ENCODE data around the gene ZSCAN5C. TPM values are rescaled to one million over a fixed set of nuclear protein-coding genes. Genes with fewer than 3 reads are reported as not detected.
A peak's percentile ranks its signal among the peaks of the same experiment; 100 is the strongest.
"Not testable (repeated sequence)": the region's sequence is repeated elsewhere in the genome, so short reads cannot be mapped to it uniquely, and the experiment has no call there.

ZSCAN5C gene
- total RNA-seq, 1 experiment from 2014 or later, result not detected

DNA sequence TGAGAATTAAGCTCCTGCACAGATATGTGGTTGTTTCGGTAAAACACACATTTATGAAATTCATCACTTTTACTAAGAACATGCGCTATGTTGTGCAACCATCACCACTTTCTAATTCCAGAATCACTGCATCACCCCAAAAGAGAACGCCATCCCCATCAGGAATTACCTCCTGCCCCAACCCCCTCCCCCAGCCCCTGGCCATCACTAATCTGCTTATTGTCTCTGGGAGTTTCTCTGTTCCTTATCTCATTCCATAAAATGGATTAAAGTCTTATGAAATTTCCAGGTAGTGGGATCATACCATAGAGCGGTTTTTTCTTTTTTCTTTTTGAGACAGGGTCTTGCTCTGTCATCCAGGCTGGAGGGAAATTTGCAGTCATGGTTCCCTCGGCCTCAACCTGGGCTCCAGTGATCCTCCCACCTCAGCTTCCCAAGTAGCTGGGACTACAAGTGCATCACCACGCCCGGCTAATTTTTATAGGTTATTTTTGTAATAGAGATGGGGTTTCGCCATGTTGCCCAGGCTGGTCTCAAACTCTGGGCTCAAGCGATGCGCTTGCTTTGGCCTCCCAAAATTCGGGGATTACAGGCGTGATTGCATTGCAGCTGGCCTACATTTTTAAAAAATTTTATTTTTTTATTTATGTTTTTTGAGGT is 8.0 kb upstream of the ZSCAN5C start:
- DNase-seq (ENCODE audit: low spot score), result no peak

DNA sequence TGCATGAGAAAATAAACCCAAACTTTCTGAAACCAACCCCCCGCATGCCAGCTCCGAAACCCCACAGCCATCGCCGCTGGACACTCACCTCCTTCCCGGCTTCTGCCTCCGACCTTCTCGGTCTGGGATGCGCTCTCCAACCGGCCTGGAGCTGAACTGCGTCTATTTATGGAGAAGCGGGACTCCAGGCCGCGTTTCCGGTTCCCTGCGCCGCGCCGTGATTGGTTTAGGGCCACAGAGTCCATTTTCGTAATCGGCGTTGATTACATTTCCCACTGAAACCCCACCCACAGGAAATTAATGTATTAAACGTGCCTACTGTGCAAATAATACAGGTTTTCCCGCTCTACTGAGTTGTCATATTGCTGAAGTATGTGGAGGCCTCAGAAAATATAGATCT is 4.4 kb upstream of the ZSCAN5C start, which contains the start of gene ZSCAN5B:
ZSCAN5B (minus strand) TSS at position 138 of the 400 bp plus-strand sequence. CDS start 4,731 bp downstream, outside the sequence.
- not testable (repeated sequence) for DNase-seq (ENCODE audit: low spot score)

DNA sequence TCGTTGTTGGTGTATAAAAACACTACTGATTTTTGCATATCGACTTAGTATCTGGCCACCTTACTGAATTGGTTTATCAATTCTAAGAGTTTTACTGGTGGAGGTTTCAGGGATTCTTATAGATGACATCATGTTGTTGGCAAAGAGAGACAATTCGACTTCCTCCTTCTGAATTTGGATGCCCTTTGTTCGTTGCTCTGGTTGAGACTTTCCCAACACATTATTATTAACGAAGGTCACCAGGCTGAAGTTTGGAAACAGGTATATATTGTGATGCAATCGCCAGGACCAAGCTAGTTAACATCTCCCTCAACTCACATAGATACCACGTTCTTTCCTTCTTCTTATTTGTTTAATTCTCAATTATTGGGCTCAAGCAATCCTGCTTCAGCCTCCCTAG is 2.4 kb upstream of the ZSCAN5C start:
- DNase-seq (ENCODE audit: low spot score), result no peak

DNA sequence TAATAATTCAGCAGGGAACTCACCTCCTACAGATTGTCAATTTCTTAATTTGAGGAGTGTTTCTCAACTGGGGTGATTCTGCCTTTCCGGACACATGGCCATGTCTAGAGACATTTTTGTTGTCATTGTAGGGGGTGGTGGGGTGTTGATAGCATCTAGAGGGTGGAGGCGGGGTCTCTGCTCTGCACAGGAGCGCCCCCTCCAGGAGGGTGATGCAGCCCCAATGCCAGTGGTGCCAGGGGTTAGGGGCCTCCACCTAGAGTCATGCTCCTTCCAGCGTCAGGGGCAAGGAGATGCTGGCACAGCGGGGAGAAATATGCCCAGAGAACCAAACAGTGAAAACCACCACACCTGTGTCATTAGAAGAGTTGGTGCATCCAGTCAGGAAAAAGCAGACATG is 5.5 kb downstream of the ZSCAN5C start:
- not testable (repeated sequence) for DNase-seq (ENCODE audit: low spot score)

GRCh38 chr19:56209091-56209490 is 7.0 kb downstream of the ZSCAN5C start:
- no peak for DNase-seq (ENCODE audit: low spot score)

DNA sequence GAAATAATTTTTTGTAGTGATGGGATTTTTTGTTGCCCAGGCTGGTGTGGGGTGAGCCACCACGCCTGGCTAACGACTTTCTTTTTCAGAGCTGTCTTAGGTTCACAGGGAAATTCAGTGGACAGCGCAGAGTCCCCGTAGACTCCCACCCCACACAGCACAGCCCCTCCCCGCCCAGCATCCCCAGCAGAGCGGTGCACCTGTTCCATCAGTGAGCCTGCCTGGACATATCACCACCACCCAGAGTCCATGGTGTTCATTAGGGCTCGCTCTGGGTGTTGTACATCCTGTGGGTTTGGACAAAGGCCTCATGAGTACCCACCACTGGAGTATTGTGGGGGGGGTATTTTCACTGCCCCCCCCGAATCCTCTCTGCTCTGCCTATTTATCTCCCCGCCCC is 8.0 kb downstream of the ZSCAN5C start:
- not testable (repeated sequence) for DNase-seq (ENCODE audit: low spot score)

GRCh38 chr19:56211718-56212117 is 9.6 kb downstream of the ZSCAN5C start:
- DNase-seq (ENCODE audit: low spot score), result peak; percentile 12

DNA sequence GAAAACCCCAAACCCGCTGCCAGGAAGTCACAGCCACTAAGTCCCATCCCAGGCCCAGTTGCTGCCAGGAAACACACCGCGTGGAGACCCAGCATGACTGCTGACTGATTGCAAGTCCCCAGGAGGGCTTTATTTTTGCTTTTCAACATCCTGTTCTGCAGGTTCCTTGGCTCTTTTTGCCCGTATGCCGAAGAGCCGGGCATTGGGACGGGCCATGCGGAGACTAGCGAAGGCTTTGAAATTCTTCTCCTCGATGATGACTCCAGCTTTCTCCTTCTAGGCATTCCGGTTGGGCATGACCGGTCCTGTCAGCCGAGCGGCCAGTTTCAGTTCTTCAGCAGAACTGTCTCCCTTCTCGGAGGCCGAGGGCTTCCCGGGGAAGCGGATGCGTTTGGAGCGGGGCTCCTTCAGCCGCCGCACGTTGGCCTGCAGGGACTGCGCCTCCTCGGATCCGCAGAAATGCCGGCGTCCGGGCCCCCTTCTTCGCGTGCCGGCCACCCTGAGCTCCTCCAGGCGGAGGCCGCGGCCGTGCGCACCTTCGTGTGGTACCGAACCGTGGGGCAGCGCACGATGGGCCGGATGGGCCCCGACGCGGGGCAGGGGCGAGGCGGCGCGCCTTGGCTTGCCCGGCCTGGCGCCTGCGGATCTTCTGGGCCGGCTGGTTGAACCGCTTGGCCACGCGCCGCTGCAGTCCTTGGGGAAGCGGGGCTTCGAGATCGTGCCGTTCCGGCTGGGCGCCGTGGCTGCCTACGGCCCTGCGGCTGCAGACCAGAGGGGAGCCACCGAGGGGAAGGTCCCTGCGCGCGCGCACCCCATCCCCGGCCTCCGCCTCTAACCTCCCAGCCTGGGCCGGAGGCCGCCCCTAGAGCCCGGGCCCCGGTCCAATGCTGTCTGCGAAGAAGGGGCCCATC is 15.2 kb downstream of the ZSCAN5C start:
- DNase-seq (ENCODE audit: low spot score), result no peak

GRCh38 chr19:56218961-56219360 is 16.9 kb downstream of the ZSCAN5C start:
- no peak for DNase-seq (ENCODE audit: low spot score)

DNA sequence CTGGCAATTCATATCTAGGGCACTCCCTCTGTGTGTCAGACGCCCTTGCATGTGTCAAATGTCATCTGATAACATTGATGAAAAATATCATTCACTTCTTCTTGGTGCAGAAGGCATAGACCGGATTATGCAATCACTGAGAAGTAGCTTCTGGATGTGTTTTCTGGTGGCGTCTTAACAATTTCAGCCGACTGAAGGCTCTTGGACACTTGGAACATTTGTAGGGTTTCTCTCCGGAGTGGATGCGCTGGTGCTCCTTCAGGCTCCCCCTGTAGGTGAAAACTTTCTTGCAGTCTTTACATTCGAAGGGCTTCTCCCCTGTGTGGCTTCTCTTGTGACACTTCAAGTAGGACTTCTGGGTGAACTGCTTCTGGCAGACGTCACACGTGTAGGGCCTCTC is 19.4 kb downstream of the ZSCAN5C start:
- DNase-seq (ENCODE audit: low spot score), result peak; percentile 50

DNA sequence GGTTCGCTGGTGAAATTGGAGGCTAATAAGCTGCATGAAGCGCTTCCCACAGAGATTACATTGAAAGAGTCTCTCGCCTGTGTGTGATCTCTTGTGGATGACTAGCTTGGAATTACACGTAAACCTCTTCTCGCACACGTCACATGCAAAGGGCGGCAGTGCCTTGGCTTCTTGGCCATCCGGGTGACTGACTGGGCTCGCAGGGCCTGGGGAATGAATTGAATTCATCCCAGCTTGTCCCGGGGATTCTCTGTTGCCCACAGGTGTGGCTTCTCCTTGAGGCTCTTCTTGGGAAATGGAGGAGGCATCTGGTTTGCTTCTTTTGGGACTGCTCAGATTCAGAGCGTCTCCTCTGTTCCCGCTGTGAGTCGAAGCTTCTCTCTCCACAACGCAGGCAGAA is 19.8 kb downstream of the ZSCAN5C start:
- no peak for DNase-seq (ENCODE audit: low spot score)

- DNase-seq (ENCODE audit: low spot score), result no peak
Observed at GRCh38 chr19:56222901-56223300, 20.8 kb downstream of the ZSCAN5C start.

- no peak for DNase-seq (ENCODE audit: low spot score)
Observed at GRCh38 chr19:56223481-56223880, 21.4 kb downstream of the ZSCAN5C start.

GRCh38 chr19:56245121-56245740 is 43.2 kb downstream of the ZSCAN5C start:
- DNase-seq (ENCODE audit: low spot score), result no peak

GRCh38 chr19:56245764-56246163 is 43.7 kb downstream of the ZSCAN5C start:
- not testable (repeated sequence) for DNase-seq (ENCODE audit: low spot score)

DNA sequence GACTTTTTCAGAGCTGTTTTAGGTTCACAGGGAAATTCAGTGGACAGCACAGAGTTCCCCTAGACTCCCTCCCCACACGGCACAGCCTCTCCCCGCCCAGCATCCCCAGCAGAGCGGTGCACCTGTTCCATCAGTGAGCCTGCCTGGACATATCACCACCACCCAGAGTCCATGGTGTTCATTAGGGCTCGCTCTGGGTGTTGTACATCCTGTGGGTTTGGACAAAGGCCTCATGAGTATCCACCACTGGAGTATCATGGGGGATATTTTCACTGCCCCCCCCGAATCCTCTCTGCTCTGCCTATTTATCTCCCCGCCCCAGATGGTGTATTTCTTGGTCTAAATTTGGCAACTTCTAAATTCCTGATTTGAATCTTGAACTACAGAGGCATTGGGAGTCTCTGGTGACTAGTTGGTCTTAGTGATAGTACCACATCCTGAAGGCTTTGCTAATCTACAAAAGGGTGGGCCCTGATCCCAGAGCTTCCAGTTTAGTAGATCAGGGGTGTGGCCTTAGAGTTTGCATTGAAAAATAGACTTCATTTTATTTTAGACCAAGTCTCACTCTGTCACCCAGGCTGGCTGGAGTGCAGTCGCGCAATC is 46.8 kb downstream of the ZSCAN5C start:
- DNase-seq (ENCODE audit: low spot score), result not testable (repeated sequence)

DNA sequence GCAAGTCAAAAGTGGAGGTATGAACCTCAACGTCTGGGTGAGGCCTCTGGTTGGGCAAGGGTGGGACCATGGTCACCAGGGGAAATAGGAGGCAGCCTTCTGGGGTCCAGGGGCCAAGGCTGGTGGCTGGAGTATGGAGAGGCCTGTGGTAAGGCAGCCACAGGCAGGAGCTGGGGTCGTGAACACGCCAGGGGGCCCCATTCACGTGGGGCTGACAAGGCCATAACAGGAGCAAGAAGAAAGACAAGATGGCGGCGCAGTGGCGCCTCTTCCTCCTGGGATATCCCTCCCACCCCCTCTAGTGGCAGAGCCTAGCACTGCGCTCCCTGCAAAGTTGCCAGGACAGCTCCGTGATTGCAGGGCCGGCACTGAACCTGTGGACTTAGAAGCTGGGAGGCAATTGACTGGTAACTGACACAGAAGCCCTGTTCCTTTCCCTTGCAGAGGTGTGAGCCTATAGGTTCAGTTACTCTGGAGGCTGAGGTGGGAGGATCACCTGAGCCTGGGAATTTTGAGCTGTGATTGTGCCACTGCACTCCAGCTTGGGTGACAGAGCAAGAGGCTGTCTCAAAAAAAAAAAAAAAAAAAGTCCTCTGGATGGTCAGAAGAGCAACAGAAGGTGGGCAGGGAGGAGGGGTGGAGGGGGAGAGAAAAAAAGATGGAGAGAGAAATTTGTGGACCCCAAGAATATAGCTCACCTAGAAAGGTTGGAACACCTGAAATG is 50.8 kb downstream of the ZSCAN5C start:
- peak; percentile 72 for DNase-seq (ENCODE audit: low spot score)

DNA sequence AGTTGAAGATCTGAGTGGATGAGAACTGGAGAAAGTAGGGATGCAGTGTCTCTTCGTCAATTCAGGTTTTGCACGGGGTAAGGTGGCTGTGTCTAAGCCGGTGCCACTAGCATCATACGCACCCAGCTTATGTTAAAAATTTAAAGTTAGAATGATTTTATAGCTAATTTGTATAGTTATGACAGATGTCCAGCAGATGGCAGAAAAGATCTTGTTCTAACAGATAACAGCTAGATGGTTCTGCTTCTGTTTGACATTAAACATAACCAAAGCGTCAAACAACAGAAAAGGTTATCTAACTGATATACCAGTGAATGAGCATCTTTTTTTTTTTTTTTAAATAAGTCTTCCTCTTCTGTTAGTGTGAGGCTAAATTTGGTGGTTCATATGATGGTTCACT is 51.7 kb downstream of the ZSCAN5C start:
- DNase-seq (ENCODE audit: low spot score), result peak; percentile 76

DNA sequence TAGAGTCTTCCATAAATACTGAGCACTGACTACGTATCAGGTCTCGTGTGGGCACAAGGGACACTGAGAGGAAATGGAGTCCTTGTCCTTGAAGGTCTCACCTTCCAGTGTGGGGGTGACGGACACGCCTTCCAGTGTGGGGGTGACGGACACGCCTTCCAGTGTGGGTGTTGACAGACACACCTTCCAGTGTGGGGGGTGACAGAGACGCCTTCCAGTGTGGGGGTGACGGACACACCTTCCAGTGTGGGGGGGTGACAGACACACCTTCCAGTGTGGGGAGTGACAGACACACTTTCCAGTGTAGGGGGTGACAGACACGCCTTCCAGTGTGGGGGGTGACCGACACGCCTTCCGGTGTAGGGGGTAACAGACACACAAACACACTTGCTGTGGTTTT is 56.2 kb downstream of the ZSCAN5C start:
- no peak for DNase-seq (ENCODE audit: low spot score)

Data from HT-29 (cell line).